Measurements from ENCODE around the gene SDC3.

Gene SDC3

DNA sequence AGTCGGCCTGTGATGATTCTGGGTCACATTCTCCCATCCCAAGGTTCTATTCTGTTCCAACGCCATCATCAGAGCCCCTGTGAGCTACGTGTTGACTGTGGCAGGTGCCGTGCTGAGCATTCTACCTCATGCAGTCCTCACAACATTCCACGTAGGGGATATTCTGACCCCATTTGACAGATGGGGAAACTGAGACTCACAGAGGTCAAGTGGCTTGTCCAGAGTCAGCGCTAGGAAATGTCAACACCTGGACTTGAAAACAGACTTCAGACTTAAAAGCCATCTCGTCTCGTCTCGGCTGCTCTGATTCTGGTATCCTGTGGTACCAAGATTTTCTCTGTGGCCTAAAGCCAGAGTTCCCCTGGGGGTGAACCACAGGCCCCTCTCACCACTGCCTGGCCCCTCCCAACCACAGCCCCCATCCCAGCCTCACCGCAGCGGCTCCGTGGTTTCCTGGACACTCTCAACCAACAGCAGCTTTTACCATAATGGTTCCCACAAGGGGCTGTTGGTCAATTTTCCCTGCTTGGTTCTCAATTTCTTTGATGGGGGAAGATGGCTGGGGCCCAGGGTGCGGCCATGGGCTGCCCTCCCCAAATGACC lies 39.6 kb downstream of the SDC3 start:
- TF ChIP-seq MAX (IDR thresholded peaks at IDR 0.05): no peak
- no peak for TF ChIP-seq ZBTB7A (IDR thresholded peaks at IDR 0.05; ENCODE audit: low read depth)
- TF ChIP-seq RAD21 (IDR thresholded peaks at IDR 0.05; ENCODE audit: low read depth): no peak
- TF ChIP-seq FOXM1 (IDR thresholded peaks at IDR 0.05; ENCODE audit: borderline replicate concordance, low read depth): no peak
- TF ChIP-seq CEBPB (IDR thresholded peaks at IDR 0.05): no peak
- TF ChIP-seq TEAD4 (IDR thresholded peaks at IDR 0.05): no peak

GRCh38 chr1:30867537-30867936 lies 41.0 kb downstream of the SDC3 start:
- no peak for TF ChIP-seq TCF12 (IDR thresholded peaks at IDR 0.05; ENCODE audit: low read depth)
- no peak for TF ChIP-seq ZBTB7A (IDR thresholded peaks at IDR 0.05; ENCODE audit: low read depth)

- TF ChIP-seq FOXM1 (IDR thresholded peaks at IDR 0.05; ENCODE audit: borderline replicate concordance, low read depth) (no peak), MAX (IDR thresholded peaks at IDR 0.05) (no peak), TAF1 (IDR thresholded peaks at IDR 0.05; ENCODE audit: low read depth) (no peak), TEAD4 (IDR thresholded peaks at IDR 0.05) (no peak), NFIC (IDR thresholded peaks at IDR 0.05) (no peak), CEBPB (IDR thresholded peaks at IDR 0.05) (no peak)
These were observed 42.0 kb downstream of the SDC3 start for GRCh38 chr1:30866594-30866993.

- TF ChIP-seq TEAD4 (IDR thresholded peaks at IDR 0.05): no peak
- TF ChIP-seq CEBPB (IDR thresholded peaks at IDR 0.05): no peak
- TF ChIP-seq NFIC (IDR thresholded peaks at IDR 0.05): no peak
- TF ChIP-seq TCF12 (IDR thresholded peaks at IDR 0.05; ENCODE audit: low read depth): no peak
- TF ChIP-seq TAF1 (IDR thresholded peaks at IDR 0.05; ENCODE audit: low read depth): no peak
- no peak for TF ChIP-seq CREB1 (IDR thresholded peaks at IDR 0.05; ENCODE audit: low read depth)
- no peak for TF ChIP-seq RAD21 (IDR thresholded peaks at IDR 0.05; ENCODE audit: low read depth)
- TF ChIP-seq, protein P1, sequence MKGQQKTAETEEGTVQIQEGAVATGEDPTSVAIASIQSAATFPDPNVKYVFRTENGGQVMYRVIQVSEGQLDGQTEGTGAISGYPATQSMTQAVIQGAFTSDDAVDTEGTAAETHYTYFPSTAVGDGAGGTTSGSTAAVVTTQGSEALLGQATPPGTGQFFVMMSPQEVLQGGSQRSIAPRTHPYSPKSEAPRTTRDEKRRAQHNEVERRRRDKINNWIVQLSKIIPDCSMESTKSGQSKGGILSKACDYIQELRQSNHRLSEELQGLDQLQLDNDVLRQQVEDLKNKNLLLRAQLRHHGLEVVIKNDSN (IDR thresholded peaks at IDR 0.05): no peak
These were observed 43.9 kb downstream of the SDC3 start for GRCh38 chr1:30864681-30865080.

DNA sequence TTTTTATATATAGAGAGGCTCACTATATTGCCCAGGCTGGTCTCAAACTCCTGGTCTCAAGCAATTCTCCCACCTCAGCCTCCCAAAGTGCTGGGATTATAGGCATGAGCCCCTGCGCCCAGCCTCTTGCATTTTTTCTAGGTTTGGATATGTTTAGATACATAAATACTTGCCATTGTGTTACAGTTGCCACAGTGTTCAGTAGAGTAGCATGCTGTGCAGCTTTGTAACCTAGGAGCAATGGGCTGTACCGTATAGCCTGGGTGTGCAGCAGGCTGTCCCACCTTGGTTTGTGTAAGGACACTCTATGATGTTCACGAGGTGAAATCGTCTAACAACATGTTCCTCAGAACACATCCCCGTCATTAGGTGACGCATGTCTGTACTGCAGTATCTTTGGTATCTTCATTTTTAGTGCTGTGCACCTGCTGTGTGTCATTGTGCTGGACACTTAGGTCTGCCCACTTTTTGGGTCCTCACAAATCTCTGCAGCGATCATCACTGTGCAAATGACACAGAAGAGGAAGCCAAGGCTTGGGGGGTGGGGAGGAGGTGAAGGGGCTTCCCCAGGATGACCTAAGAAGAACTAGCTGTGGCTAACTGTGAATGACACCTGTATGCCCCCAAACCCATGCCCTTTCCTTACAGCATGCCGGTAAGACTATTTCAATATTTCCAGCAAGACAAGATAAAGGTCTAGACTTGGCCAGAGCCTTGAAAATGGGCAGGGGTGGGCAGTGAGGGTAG lies 44.5 kb downstream of the SDC3 start:
- TF ChIP-seq EP300 (IDR thresholded peaks at IDR 0.05; ENCODE audit: borderline replicate concordance) (no peak), ZBTB7A (IDR thresholded peaks at IDR 0.05; ENCODE audit: low read depth) (no peak), EGR1 (IDR thresholded peaks at IDR 0.05) (no peak), CEBPB (IDR thresholded peaks at IDR 0.05) (no peak), TAF1 (IDR thresholded peaks at IDR 0.05; ENCODE audit: low read depth) (no peak), RAD21 (IDR thresholded peaks at IDR 0.05; ENCODE audit: low read depth) (no peak)
- TF ChIP-seq, protein P2, sequence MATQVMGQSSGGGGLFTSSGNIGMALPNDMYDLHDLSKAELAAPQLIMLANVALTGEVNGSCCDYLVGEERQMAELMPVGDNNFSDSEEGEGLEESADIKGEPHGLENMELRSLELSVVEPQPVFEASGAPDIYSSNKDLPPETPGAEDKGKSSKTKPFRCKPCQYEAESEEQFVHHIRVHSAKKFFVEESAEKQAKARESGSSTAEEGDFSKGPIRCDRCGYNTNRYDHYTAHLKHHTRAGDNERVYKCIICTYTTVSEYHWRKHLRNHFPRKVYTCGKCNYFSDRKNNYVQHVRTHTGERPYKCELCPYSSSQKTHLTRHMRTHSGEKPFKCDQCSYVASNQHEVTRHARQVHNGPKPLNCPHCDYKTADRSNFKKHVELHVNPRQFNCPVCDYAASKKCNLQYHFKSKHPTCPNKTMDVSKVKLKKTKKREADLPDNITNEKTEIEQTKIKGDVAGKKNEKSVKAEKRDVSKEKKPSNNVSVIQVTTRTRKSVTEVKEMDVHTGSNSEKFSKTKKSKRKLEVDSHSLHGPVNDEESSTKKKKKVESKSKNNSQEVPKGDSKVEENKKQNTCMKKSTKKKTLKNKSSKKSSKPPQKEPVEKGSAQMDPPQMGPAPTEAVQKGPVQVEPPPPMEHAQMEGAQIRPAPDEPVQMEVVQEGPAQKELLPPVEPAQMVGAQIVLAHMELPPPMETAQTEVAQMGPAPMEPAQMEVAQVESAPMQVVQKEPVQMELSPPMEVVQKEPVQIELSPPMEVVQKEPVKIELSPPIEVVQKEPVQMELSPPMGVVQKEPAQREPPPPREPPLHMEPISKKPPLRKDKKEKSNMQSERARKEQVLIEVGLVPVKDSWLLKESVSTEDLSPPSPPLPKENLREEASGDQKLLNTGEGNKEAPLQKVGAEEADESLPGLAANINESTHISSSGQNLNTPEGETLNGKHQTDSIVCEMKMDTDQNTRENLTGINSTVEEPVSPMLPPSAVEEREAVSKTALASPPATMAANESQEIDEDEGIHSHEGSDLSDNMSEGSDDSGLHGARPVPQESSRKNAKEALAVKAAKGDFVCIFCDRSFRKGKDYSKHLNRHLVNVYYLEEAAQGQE (IDR thresholded peaks at IDR 0.05; ENCODE audit: low read depth): no peak

DNA sequence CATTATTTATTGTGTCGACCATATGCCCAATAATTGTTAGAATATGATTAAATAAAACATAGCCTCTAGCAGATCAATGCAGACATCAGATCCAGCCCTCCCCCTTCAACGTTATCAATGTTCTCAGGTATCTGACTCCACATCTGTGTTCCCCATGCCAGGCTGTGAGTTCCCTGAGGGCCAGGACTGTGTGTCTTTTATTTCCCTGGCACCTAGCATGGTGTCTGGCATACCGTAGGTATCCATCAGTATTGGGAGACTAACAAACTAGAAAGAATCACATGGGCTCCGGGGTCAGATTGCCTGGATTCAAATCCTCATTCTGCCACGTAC lies 48.3 kb downstream of the SDC3 start:
- TF ChIP-seq CEBPB (IDR thresholded peaks at IDR 0.05): no peak
- no peak for TF ChIP-seq TEAD4 (IDR thresholded peaks at IDR 0.05)
- no peak for TF ChIP-seq YY1 (IDR thresholded peaks at IDR 0.05; ENCODE audit: low read depth)
- no peak for TF ChIP-seq EP300 (IDR thresholded peaks at IDR 0.05; ENCODE audit: borderline replicate concordance)
- no peak for TF ChIP-seq FOXM1 (IDR thresholded peaks at IDR 0.05; ENCODE audit: borderline replicate concordance, low read depth)
- no peak for TF ChIP-seq CREB1 (IDR thresholded peaks at IDR 0.05; ENCODE audit: low read depth)
- TF ChIP-seq MAX (IDR thresholded peaks at IDR 0.05): no peak

DNA sequence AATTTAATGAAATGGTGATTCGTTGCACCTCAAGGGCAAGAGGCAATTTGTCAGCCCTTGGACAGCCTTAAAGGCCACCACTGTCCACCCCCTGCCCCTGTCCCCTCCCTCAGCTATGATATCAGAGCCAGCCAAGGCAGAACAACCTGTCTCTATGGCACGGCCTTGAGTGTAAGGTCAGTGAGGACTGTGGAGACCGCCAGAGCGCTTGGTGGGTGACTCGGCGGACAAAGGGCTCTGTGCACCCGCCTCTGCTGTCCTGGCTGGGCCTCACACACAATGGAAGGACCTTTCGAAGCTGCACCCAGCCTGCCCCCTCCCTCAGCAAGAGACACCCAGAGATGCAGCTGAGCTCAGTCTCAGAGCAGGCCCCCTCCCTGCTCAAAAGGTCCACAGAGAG lies 50.6 kb downstream of the SDC3 start:
- TF ChIP-seq, protein P2 (IDR thresholded peaks at IDR 0.05; ENCODE audit: low read depth): no peak
- TF ChIP-seq EGR1 (IDR thresholded peaks at IDR 0.05) (no peak), TAF1 (IDR thresholded peaks at IDR 0.05; ENCODE audit: low read depth) (no peak), RAD21 (IDR thresholded peaks at IDR 0.05; ENCODE audit: low read depth) (no peak), YY1 (IDR thresholded peaks at IDR 0.05; ENCODE audit: low read depth) (no peak), FOXM1 (IDR thresholded peaks at IDR 0.05; ENCODE audit: borderline replicate concordance, low read depth) (no peak), CREB1 (IDR thresholded peaks at IDR 0.05; ENCODE audit: low read depth) (no peak), ZBTB7A (IDR thresholded peaks at IDR 0.05; ENCODE audit: low read depth) (no peak), EP300 (IDR thresholded peaks at IDR 0.05; ENCODE audit: borderline replicate concordance) (no peak), MAX (IDR thresholded peaks at IDR 0.05) (no peak), TCF12 (IDR thresholded peaks at IDR 0.05; ENCODE audit: low read depth) (no peak), NFIC (IDR thresholded peaks at IDR 0.05) (no peak), TEAD4 (IDR thresholded peaks at IDR 0.05) (no peak), CEBPB (IDR thresholded peaks at IDR 0.05) (no peak)
- TF ChIP-seq, protein P1 (IDR thresholded peaks at IDR 0.05): no peak

All from Ishikawa (cell line).